AG04450 (cell line): ENCODE data around the gene SPAG8. TPM values are rescaled to one million over a fixed set of nuclear protein-coding genes. Genes with fewer than 3 reads are reported as not detected.

ENCODE experiments used
- CTCF ChIA-PET: fragments of 300-600, 350-600 bp; formaldehyde crosslinking; extraction: SDS; loops from one replicate; lab custom pipeline; 2022; ENCODE audit warnings: antibody characterized with exemption, inconsistent platforms; lab: Charles Lee
- POLR2A ChIA-PET: fragments of 350-600 bp; formaldehyde crosslinking; extraction: SDS; loops from one replicate; lab custom pipeline; 2021; ENCODE audit warnings: antibody characterized with exemption, inconsistent platforms; lab: Yijun Ruan, JAX
- DNase-seq: peaks from one replicate; pipeline ENCODE4 v3.0.0-alpha.2; 2011; ENCODE audit warnings: low read depth, low spot score
- H3K27ac ChIP-seq: one replicate; pipeline ENCODE4 v1.5.1; 2012; ENCODE audit warnings: low read depth, low read length, control low read depth
- H3K27me3 ChIP-seq: one replicate; pipeline ENCODE4 v1.6.0; 2012; ENCODE audit warnings: low read length; ENCODE audit not compliant: control insufficient read depth, insufficient read depth
- H3K4me3 ChIP-seq: 2 replicates; pipeline ENCODE4 v1.5.1; 2011; ENCODE audit warnings: mild to moderate bottlenecking, low read depth, low read length, control low read depth
- H3K9me3 ChIP-seq: 2 replicates; pipeline ENCODE4 v1.5.1; 2012; ENCODE audit warnings: low read length; ENCODE audit not compliant: control insufficient read depth, insufficient read depth
- CTCF ChIP-seq: IDR thresholded peaks from 2 replicates; pipeline ENCODE4 v1.5.1; 2011; ENCODE audit warnings: low read depth, low read length, control low read depth, inconsistent platforms
- polyA plus RNA-seq: library from polyadenylated mRNA; depleted of rRNA; stranded (reverse); fragments of >200 nt; gene quantifications from 2 replicates; pipeline ENCODE4 v1.2.3, GENCODE V29; 2011

The SPAG8 gene
- polyA plus RNA-seq, 1 experiment = 0.58 TPM

- TF ChIP-seq CTCF = no peak
- Histone ChIP-seq H3K9me3 (no peaks in the 10 kb centered on the region; the same call in 1 of the 2 replicates), H3K27ac (peak overlapping the region; percentile 75), H3K4me3 (no peak overlapping the region), H3K27me3 (no peaks in the 10 kb centered on the region)
- ChIA-PET CTCF (interaction anchor here (1.7 to 2.1 kb wide), 2 partner anchors 18 to 37 kb away, joined by 7 to 15 read pairs; no protein-coding TSS in a partner anchor), POLR2A (interaction anchor here (0.6 kb wide), 1 partner anchor 9 kb away, joined by 4 read pairs; no protein-coding TSS in a partner anchor)
- DNase-seq = peak; percentile 77
Measured at GRCh38 chr9:35844628-35845270, 32.7 kb upstream of the SPAG8 start.

- H3K27ac ChIP-seq = no peak overlapping the region
- no peak for DNase-seq
- ChIA-PET CTCF (interaction anchor here (0.6 to 1.4 kb wide), 2 partner anchors 14 to 39 kb away, joined by 5 to 7 read pairs; partner anchors contain the start of genes FAM221B and TMEM8B), POLR2A (interaction anchor here (0.6 kb wide), 1 partner anchor 55 kb away, joined by 4 read pairs; no protein-coding TSS in a partner anchor)
- no peak overlapping the region for H3K4me3 ChIP-seq
- no peak for TF ChIP-seq CTCF
- no peaks in the 10 kb centered on the region for H3K27me3 ChIP-seq
- H3K9me3 ChIP-seq = no peaks in the 10 kb centered on the region; the same call in 1 of the 2 replicates
Measured at GRCh38 chr9:35842795-35843194, 30.7 kb upstream of the SPAG8 start.

- no peak for DNase-seq
- ChIA-PET POLR2A (interaction anchor here (0.6 kb wide), 1 partner anchor 54 kb away, joined by 4 read pairs; no protein-coding TSS in a partner anchor), CTCF (interaction anchor here (0.6 to 1.4 kb wide), 2 partner anchors 13 to 40 kb away, joined by 5 to 7 read pairs; partner anchors contain the start of genes FAM221B and TMEM8B)
- H3K27ac ChIP-seq = no peak overlapping the region
- H3K27me3 ChIP-seq = no peaks in the 10 kb centered on the region
- TF ChIP-seq CTCF = no peak
- H3K4me3 ChIP-seq = no peak overlapping the region
- no peaks in the 10 kb centered on the region; the same call in 1 of the 2 replicates for H3K9me3 ChIP-seq
Measured at GRCh38 chr9:35842020-35842745, 30.1 kb upstream of the SPAG8 start.

GRCh38 chr9:35841645-35841900, 29.5 kb upstream of the SPAG8 start:
- no peak for DNase-seq
- ChIA-PET POLR2A (no interaction called here), CTCF (interaction anchor here (1.4 kb wide), 2 partner anchors 15 to 40 kb away, joined by 3 to 7 read pairs; no protein-coding TSS in a partner anchor)
- TF ChIP-seq CTCF = no peak
- no peak overlapping the region for H3K27ac ChIP-seq
- no peaks in the 10 kb centered on the region for H3K27me3 ChIP-seq
- no peaks in the 10 kb centered on the region; the same call in 1 of the 2 replicates for H3K9me3 ChIP-seq
- H3K4me3 ChIP-seq = no peak overlapping the region
